ENCODE results near the gene PRLR. TPM values are rescaled to one million over a fixed set of nuclear protein-coding genes. Genes with fewer than 3 reads are reported as not detected.

Gene PRLR
- total RNA-seq, 1 donor from 2014 or later = 3.2 TPM

- intact Hi-C loops (cut with DNase I) = no loop called here
- Histone ChIP-seq H3K27ac (no peak overlapping the region), H3K36me3 (no peaks in the 10 kb centered on the region), H3K4me3 (no peak overlapping the region), H3K9me3 (no peaks in the 10 kb centered on the region), H3K27me3 (ENCODE audit: low read depth) (no peaks in the 10 kb centered on the region), H3K4me1 (no peaks in the 10 kb centered on the region)
- TF ChIP-seq CTCF (IDR thresholded peaks at IDR 0.05) = no peak
- DNase-seq = no peak
- no peak for ATAC-seq
Measured at GRCh38 chr5:35127006-35127405, 103.3 kb downstream of the PRLR start.

- Histone ChIP-seq H3K27ac (no peak overlapping the region), H3K4me1 (no peaks in the 10 kb centered on the region)
- intact Hi-C loops (cut with DNase I) = no loop called here
Measured at GRCh38 chr5:35125746-35126145, 104.5 kb downstream of the PRLR start.

GRCh38 chr5:35124932-35125331 lies 105.4 kb downstream of the PRLR start:
- no peaks in the 10 kb centered on the region for H3K27me3 ChIP-seq (ENCODE audit: low read depth)
- intact Hi-C loops (cut with DNase I) = no loop called here
- no peaks in the 10 kb centered on the region for H3K4me1 ChIP-seq
- DNase-seq (no peak), ATAC-seq (no peak)
- H3K36me3 ChIP-seq = no peaks in the 10 kb centered on the region
- no peak overlapping the region for H3K27ac ChIP-seq
- H3K4me3 ChIP-seq = no peak overlapping the region
- no peak for TF ChIP-seq CTCF (IDR thresholded peaks at IDR 0.05)
- no peaks in the 10 kb centered on the region for H3K9me3 ChIP-seq

More at GRCh38 chr5:35125746-35126145, 104.5 kb downstream of the PRLR start:
- DNase-seq (no peak), ATAC-seq (no peak)
- Histone ChIP-seq H3K36me3 (no peaks in the 10 kb centered on the region), H3K27me3 (ENCODE audit: low read depth) (no peaks in the 10 kb centered on the region), H3K4me3 (no peak overlapping the region), H3K9me3 (no peaks in the 10 kb centered on the region)
- no peak for TF ChIP-seq CTCF (IDR thresholded peaks at IDR 0.05)

GRCh38 chr5:35122819-35123218 lies 107.5 kb downstream of the PRLR start:
- intact Hi-C loops (cut with DNase I) = no loop called here
- no peak for ATAC-seq
- Histone ChIP-seq H3K9me3 (no peaks in the 10 kb centered on the region), H3K27ac (no peak overlapping the region), H3K36me3 (no peaks in the 10 kb centered on the region), H3K4me3 (no peak overlapping the region), H3K27me3 (ENCODE audit: low read depth) (no peaks in the 10 kb centered on the region), H3K4me1 (no peaks in the 10 kb centered on the region)
- no peak for TF ChIP-seq CTCF (IDR thresholded peaks at IDR 0.05)
- DNase-seq = no peak

GRCh38 chr5:35120715-35121114 lies 109.6 kb downstream of the PRLR start:
- intact Hi-C loops (cut with DNase I) = no loop called here
- TF ChIP-seq CTCF (IDR thresholded peaks at IDR 0.05) = no peak
- DNase-seq (no peak), ATAC-seq (no peak)
- H3K27ac ChIP-seq = no peak overlapping the region
- H3K27me3 ChIP-seq (ENCODE audit: low read depth) = no peaks in the 10 kb centered on the region
- no peaks in the 10 kb centered on the region for H3K9me3 ChIP-seq
- H3K36me3 ChIP-seq = no peaks in the 10 kb centered on the region
- no peaks in the 10 kb centered on the region for H3K4me1 ChIP-seq
- H3K4me3 ChIP-seq = no peak overlapping the region

GRCh38 chr5:35117967-35118366 lies 112.3 kb downstream of the PRLR start:
- H3K27ac ChIP-seq = no peak overlapping the region
- no peaks in the 10 kb centered on the region for H3K27me3 ChIP-seq (ENCODE audit: low read depth)
- H3K4me1 ChIP-seq = no peaks in the 10 kb centered on the region
- intact Hi-C loops (cut with DNase I) = no loop called here
- H3K36me3 ChIP-seq = no peaks in the 10 kb centered on the region
- no peaks in the 10 kb centered on the region for H3K9me3 ChIP-seq
- TF ChIP-seq CTCF (IDR thresholded peaks at IDR 0.05) = no peak
- no peak overlapping the region for H3K4me3 ChIP-seq
- no peak for DNase-seq
- no peak for ATAC-seq

Measured in lower lobe of right lung (tissue), 2 donors.